Smooth muscle cell (in vitro differentiated cells): ENCODE measurements around the gene MEGF11. TPM values are rescaled to one million over a fixed set of nuclear protein-coding genes. Genes with fewer than 3 reads are reported as not detected.
A peak's percentile ranks its signal among the peaks of the same experiment; 100 is the strongest.
"Not testable (repeated sequence)": the region's sequence is repeated elsewhere in the genome, so short reads cannot be mapped to it uniquely, and the experiment has no call there.

Source experiments
- DNase-seq: peaks from one replicate; lab custom pipeline; 2025; ENCODE audit not compliant: unreplicated experiment; lab: John Stamatoyannopoulos, UW
- H2AFZ ChIP-seq: fragments of 200-600 bp; sonication (generic); 2 replicates; pipeline ENCODE4 v1.6.0; 2016; ENCODE audit warnings: antibody characterized with exemption, low read depth, mild to moderate bottlenecking
- H3F3A ChIP-seq: fragments of 200-600 bp; sonication (generic); 2 replicates; pipeline ENCODE4 v1.6.0; 2017; ENCODE audit warnings: antibody characterized with exemption, low read depth
- H3K27ac ChIP-seq: fragments of 200-600 bp; sonication (generic); 2 replicates; pipeline ENCODE4 v1.5.1; 2016; ENCODE audit warnings: low read depth, mild to moderate bottlenecking
- H3K27me3 ChIP-seq: fragments of 200-600 bp; sonication (generic); 2 replicates; pipeline ENCODE4 v1.6.1; 2016; ENCODE audit warnings: low read depth, mild to moderate bottlenecking
- H3K36me3 ChIP-seq: fragments of 200-600 bp; sonication (generic); 2 replicates; pipeline ENCODE4 v1.5.1; 2016; ENCODE audit warnings: low read depth
- H3K4me1 ChIP-seq: fragments of 200-600 bp; sonication (generic); 2 replicates; pipeline ENCODE4 v1.5.1; 2016; ENCODE audit warnings: low read depth
- H3K4me2 ChIP-seq: fragments of 200-600 bp; sonication (generic); 2 replicates; pipeline ENCODE4 v1.6.0; 2016; ENCODE audit warnings: mild to moderate bottlenecking
- H3K4me3 ChIP-seq: fragments of 200-600 bp; sonication (generic); 2 replicates; pipeline ENCODE4 v1.5.1; 2016; ENCODE audit warnings: mild to moderate bottlenecking
- H3K79me2 ChIP-seq: fragments of 200-600 bp; sonication (generic); 2 replicates; pipeline ENCODE4 v1.6.0; 2016; ENCODE audit warnings: low read depth, mild to moderate bottlenecking
- H3K9ac ChIP-seq: fragments of 200-600 bp; sonication (generic); 2 replicates; pipeline ENCODE4 v1.6.0; 2016; ENCODE audit warnings: low read depth
- H3K9me3 ChIP-seq: fragments of 200-600 bp; sonication (generic); replicated peaks from 2 replicates; pipeline ENCODE4 v1.5.1; 2016; ENCODE audit warnings: low read depth
- H4K20me1 ChIP-seq: fragments of 200-600 bp; sonication (generic); 2 replicates; pipeline ENCODE4 v1.6.0; 2016; ENCODE audit warnings: low read depth
- CTCF ChIP-seq: fragments of 200-600 bp; sonication (generic); IDR thresholded peaks from 2 replicates; pipeline ENCODE4 v1.5.1; 2017; ENCODE audit warnings: borderline replicate concordance, mild to moderate bottlenecking, antibody characterized with exemption; ENCODE audit not compliant: insufficient read depth, poor library complexity, severe bottlenecking
- WGBS: methylation state at CpG from one replicate; pipeline ENCODE4 v1.1.7; 2016; ENCODE audit warnings: low lambda C conversion rate; 5-methylcytosine and 5-hydroxymethylcytosine counted together
- polyA plus RNA-seq: library from polyadenylated mRNA; unstranded; fragments of >200 nt; fragmentation: Nextera tagmentation; extraction: Ambion mirVana; gene quantifications from 2 replicates; pipeline ENCODE4 v1.2.1, GENCODE V29; 2016
- total RNA-seq: library from RNA; depleted of rRNA; stranded (reverse); fragments of >200 nt; gene quantifications from 2 replicates; pipeline ENCODE4 v1.2.3, GENCODE V29; 2014

MEGF11 gene
- total and polyA plus RNA-seq, 2 experiments from 2014 or later: 0.08 TPM; not detected in 1

GRCh38 chr15:66251065-66251789, 2.3 kb downstream of the MEGF11 start:
- H3K4me3 ChIP-seq: no peak overlapping the region
- DNase-seq: no peak
- peaks cover 84% of the 10 kb centered on the region for H3K27me3 ChIP-seq

GRCh38 chr15:66249605-66250174, 3.9 kb downstream of the MEGF11 start:
- peaks cover 18% of the 10 kb centered on the region for H3K4me1 ChIP-seq
- no peak overlapping the region for H3K27ac ChIP-seq
- WGBS: 93% methylated on average over 2 of the region's 2 CpGs
- H2AFZ ChIP-seq: no peak overlapping the region
- TF ChIP-seq CTCF: no peak
- no peak overlapping the region for H3K9ac ChIP-seq
- no peak overlapping the region for H3K4me2 ChIP-seq
- no peak for DNase-seq
- peaks cover 7% of the 10 kb centered on the region for H4K20me1 ChIP-seq
- peaks cover 69% of the 10 kb centered on the region for H3K27me3 ChIP-seq
- no peaks in the 10 kb centered on the region for H3K9me3 ChIP-seq
- H3K4me3 ChIP-seq: no peak overlapping the region
- no peaks in the 10 kb centered on the region for H3F3A ChIP-seq
- no peaks in the 10 kb centered on the region for H3K79me2 ChIP-seq
- H3K36me3 ChIP-seq: no peaks in the 10 kb centered on the region

More at GRCh38 chr15:66251065-66251789, 2.3 kb downstream of the MEGF11 start:
- Histone ChIP-seq H3K79me2 (no peaks in the 10 kb centered on the region), H3F3A (no peaks in the 10 kb centered on the region), H3K4me2 (peak overlapping the region; percentile 98), H3K36me3 (no peaks in the 10 kb centered on the region), H2AFZ (no peak overlapping the region), H3K4me1 (peaks cover 18% of the 10 kb centered on the region), H4K20me1 (peaks cover 7% of the 10 kb centered on the region), H3K27ac (no peak overlapping the region), H3K9me3 (no peaks in the 10 kb centered on the region), H3K9ac (no peak overlapping the region)
- TF ChIP-seq CTCF: no peak
- WGBS: 30% methylated on average over 10 of the region's 10 CpGs

GRCh38 chr15:66246937-66247336, 6.6 kb downstream of the MEGF11 start:
- no peaks in the 10 kb centered on the region for H3F3A ChIP-seq
- no peaks in the 10 kb centered on the region for H3K9me3 ChIP-seq
- H3K79me2 ChIP-seq: no peaks in the 10 kb centered on the region
- WGBS: 95% methylated on average over 1 of the region's 1 CpG
- H4K20me1 ChIP-seq: no peaks in the 10 kb centered on the region
- no peak overlapping the region for H3K9ac ChIP-seq
- H3K4me2 ChIP-seq: no peak overlapping the region
- no peak overlapping the region for H3K27ac ChIP-seq
- TF ChIP-seq CTCF: no peak
- H3K4me1 ChIP-seq: peaks cover 3% of the 10 kb centered on the region
- H3K36me3 ChIP-seq: no peaks in the 10 kb centered on the region
- DNase-seq: no peak
- H3K4me3 ChIP-seq: no peak overlapping the region
- H3K27me3 ChIP-seq: peaks cover 42% of the 10 kb centered on the region
- no peak overlapping the region for H2AFZ ChIP-seq

- not testable (repeated sequence) for H3F3A ChIP-seq, H3K9me3 ChIP-seq, H3K27ac ChIP-seq, H3K9ac ChIP-seq, H3K79me2 ChIP-seq, H3K4me1 ChIP-seq, H3K4me2 ChIP-seq, DNase-seq, H3K36me3 ChIP-seq, H3K4me3 ChIP-seq, H2AFZ ChIP-seq, H4K20me1 ChIP-seq
- peaks cover 30% of the 10 kb centered on the region for H3K27me3 ChIP-seq
- 95% methylated on average over 5 of the region's 5 CpGs for WGBS
Observed at GRCh38 chr15:66245832-66246231, 7.7 kb downstream of the MEGF11 start.
